Tibial artery (tissue), 4 donors: ENCODE measurements around the gene CHST11.
A peak's percentile ranks its signal among the peaks of the same experiment; 100 is the strongest.

Experiments used
- DNase-seq, 2 donors: peaks; one replicate each; pipeline ENCODE4 v3.0.0-alpha.2; 2019
- H3K27ac ChIP-seq, 2 donors: fragments of 200-600 bp; sonication (generic) in 1 of 2; 1 replicate in 1 of 2; 2 replicates in 1 of 2; pipeline ENCODE4 v1.5.1; 2018 to 2019; ENCODE audit warnings: mild to moderate bottlenecking in 1 of 2
- H3K27me3 ChIP-seq, 2 donors: fragments of 200-600 bp; sonication (generic) in 1 of 2; one replicate each; pipeline versions ENCODE4 v1.5.1 to v1.6.0; 2016 to 2019
- H3K36me3 ChIP-seq, 3 donors: fragments of 200-600 bp; sonication (generic) in 2 of 3; one replicate each; pipeline ENCODE4 v1.5.1; 2016 to 2019; ENCODE audit warnings: mild to moderate bottlenecking in 2 of 3
- H3K4me1 ChIP-seq, 4 donors: fragments of 200-600 bp; sonication (generic) in 2 of 4; 1 replicate in 3 of 4; 2 replicates in 1 of 4; pipeline ENCODE4 v1.5.1; 2016 to 2019
- H3K4me3 ChIP-seq, 2 donors: fragments of 200-600 bp; sonication (generic) in 1 of 2; 1 replicate in 1 of 2; 2 replicates in 1 of 2; pipeline ENCODE4 v1.5.1; 2018 to 2019; ENCODE audit warnings: mild to moderate bottlenecking in 2 of 2
- H3K9me3 ChIP-seq, 3 donors: fragments of 200-600 bp; sonication (generic) in 1 of 3; one replicate each; pipeline ENCODE4 v1.5.1; 2016 to 2019
- intact Hi-C: fragments of 100-400 bp; cut with DNase I; formaldehyde crosslinking; loops from one replicate; pipeline ENCODE4 v1.15.0; 2023; ENCODE audit warnings: low total_unique reads
- TF ChIP-seq, protein P1 (sequence below), 2 experiments: fragments of 200-600 bp in 1 of 2; fragments of 450-650 bp in 1 of 2; IDR thresholded peaks; one replicate each; pipeline ENCODE4 v1.5.1; 2017 to 2019; ENCODE audit warnings: antibody characterized with exemption in 2 of 2, mild to moderate bottlenecking in 1 of 2, moderate library complexity in 1 of 2

Gene CHST11

DNA sequence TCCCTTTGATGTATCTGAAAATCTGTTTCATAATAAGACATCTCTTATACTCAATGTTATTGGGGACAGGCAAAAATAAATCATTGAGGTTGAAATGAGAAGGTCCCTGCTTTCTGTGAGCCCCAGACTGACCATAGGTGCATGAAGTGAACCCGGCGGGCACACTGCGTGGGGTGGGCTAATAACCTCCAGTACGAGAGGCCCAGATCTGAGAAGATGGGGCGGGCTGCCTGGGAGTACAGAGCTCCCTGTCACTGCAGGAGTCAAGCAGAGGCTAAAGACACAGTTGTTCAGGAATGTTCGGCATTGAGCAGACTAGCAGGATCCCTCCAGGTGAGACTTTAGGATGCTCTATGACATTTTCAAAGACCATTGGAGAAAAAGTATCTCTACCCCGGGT is 244.6 kb downstream of the CHST11 start:
- TF ChIP-seq, protein P1, sequence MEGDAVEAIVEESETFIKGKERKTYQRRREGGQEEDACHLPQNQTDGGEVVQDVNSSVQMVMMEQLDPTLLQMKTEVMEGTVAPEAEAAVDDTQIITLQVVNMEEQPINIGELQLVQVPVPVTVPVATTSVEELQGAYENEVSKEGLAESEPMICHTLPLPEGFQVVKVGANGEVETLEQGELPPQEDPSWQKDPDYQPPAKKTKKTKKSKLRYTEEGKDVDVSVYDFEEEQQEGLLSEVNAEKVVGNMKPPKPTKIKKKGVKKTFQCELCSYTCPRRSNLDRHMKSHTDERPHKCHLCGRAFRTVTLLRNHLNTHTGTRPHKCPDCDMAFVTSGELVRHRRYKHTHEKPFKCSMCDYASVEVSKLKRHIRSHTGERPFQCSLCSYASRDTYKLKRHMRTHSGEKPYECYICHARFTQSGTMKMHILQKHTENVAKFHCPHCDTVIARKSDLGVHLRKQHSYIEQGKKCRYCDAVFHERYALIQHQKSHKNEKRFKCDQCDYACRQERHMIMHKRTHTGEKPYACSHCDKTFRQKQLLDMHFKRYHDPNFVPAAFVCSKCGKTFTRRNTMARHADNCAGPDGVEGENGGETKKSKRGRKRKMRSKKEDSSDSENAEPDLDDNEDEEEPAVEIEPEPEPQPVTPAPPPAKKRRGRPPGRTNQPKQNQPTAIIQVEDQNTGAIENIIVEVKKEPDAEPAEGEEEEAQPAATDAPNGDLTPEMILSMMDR (IDR thresholded peaks at IDR 0.05) = no peak
- H3K4me1 ChIP-seq = peaks cover 0 to 9% (median 3%) of the 10 kb centered on the region in 4 donors
- DNase-seq = no peak
- no peaks in the 10 kb centered on the region for H3K27me3 ChIP-seq
- H3K4me3 ChIP-seq = no peak overlapping the region
- no peak overlapping the region for H3K27ac ChIP-seq
- H3K9me3 ChIP-seq = no peaks in the 10 kb centered on the region
- no peaks in the 10 kb centered on the region for H3K36me3 ChIP-seq
- intact Hi-C loops = no loop called here

DNA sequence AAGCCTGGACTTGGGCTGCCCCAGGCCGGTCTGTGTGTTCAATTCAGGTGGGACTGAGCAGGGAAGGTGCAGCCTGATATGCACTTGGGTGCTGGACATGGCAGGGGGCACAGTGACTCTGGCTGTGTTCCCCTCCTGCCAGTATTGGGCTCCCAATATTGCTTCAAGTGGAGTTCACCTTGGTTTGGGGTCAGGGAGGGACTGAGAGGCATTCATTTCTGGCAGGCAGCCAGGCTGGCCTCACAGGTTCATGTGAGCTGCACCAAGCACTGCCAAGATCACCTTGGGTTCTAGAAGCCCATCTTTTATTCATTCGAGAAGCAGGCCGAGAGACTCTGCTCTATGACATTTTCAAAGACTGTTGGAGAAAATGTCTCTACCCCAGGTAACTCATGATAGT is 245.0 kb downstream of the CHST11 start:
- Histone ChIP-seq H3K27me3 (no peaks in the 10 kb centered on the region), H3K4me3 (no peak overlapping the region), H3K9me3 (no peaks in the 10 kb centered on the region), H3K27ac (no peak overlapping the region), H3K36me3 (no peaks in the 10 kb centered on the region), H3K4me1 (peaks cover 0 to 9% (median 3%) of the 10 kb centered on the region in 4 donors)
- TF ChIP-seq, protein P1 (IDR thresholded peaks at IDR 0.05) = no peak
- DNase-seq = no peak
- intact Hi-C loops = no loop called here

DNA sequence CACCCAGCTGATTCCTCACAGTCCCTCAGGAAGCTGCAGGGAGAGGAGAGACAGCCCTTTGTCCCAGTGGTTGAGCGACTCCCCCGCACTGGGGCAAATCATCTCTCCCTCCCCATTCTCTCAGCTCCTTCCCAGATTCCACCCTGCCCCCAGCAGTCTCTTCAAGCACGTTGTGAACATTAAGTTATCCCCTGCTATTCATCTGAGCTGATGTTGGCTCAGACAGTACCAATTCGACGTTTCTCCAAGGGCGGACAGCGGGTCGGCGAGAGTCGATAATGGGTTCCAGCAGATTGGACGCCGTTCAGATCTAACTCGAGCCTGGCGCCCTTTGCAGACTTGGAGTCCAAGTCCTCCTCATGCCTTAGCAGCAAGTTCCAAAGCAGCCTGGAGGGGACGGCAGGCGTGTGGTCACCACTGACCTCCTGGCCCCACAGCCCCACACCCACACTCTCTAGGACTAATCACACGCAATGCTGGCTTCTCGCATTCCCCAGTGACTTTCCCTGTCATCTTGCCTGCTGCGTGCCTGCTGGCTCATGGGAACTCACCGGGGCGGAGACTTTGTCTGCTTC is 245.9 kb downstream of the CHST11 start:
- peak; percentile 69 to 77 for DNase-seq
- Histone ChIP-seq H3K27ac (peak overlapping the region in 1 of 2 donors; percentile 19), H3K4me1 (peaks cover 0 to 14% (median 3%) of the 10 kb centered on the region in 4 donors), H3K27me3 (no peaks in the 10 kb centered on the region), H3K36me3 (no peaks in the 10 kb centered on the region), H3K9me3 (no peaks in the 10 kb centered on the region), H3K4me3 (peak overlapping the region in 1 of 2 donors; percentile 29)
- TF ChIP-seq, protein P1 (IDR thresholded peaks at IDR 0.05) = no peak
- intact Hi-C loops = no loop called here

DNA sequence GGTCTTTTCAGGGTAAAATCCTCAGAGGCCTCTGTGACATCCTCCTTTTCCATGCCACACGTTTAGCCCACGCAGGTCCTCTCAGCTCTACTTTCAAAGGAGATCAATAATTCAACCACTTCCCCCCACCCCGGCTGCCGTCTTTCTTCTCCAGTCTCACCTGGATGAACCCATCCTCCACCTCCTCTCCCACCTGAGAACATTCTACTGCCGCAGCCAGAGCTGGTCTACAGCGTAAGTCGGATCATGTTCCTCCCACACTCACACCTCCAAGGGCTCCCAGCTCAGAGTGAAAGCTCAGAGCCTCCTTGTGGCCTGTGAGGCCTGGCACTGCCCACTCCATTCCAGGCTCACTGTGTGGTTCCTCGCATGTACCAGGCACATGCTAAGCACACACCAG is 246.6 kb downstream of the CHST11 start:
- H3K9me3 ChIP-seq = no peaks in the 10 kb centered on the region
- intact Hi-C loops = no loop called here
- no peak overlapping the region for H3K4me3 ChIP-seq
- no peak for DNase-seq
- H3K36me3 ChIP-seq = no peaks in the 10 kb centered on the region
- no peak overlapping the region for H3K27ac ChIP-seq
- TF ChIP-seq, protein P1 (IDR thresholded peaks at IDR 0.05) = no peak
- H3K4me1 ChIP-seq = peaks cover 0 to 14% (median 3%) of the 10 kb centered on the region in 4 donors
- no peaks in the 10 kb centered on the region for H3K27me3 ChIP-seq

DNA sequence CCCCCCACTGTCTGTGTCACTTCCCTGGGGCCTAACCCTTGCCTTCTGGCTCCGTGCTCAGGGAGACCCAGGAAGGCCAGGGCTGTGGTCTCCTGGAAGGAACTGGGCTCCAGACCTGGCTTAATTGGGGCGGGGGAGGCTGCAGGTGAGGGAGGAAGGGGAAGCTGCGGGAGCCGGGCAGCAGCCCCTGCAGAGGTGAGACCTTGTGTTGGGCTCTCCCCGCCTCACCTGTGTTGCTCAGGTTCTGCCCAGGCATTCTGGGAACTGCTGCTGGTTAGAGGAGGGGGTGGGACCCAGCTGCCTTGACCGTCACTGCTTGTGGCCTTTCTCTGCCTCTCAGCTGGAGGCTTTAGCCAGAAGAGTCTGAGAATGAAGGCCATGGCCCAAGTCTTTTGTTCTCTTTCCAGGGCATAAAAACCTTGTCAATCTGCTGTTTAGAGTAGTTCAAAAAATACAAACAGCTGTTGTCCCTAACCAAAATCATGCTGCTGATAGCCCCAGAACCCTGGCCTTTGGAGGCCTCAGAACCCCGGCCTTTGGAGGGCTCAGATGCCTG is 247.6 kb downstream of the CHST11 start:
- H3K4me3 ChIP-seq = no peak overlapping the region
- H3K27me3 ChIP-seq = no peaks in the 10 kb centered on the region
- no peaks in the 10 kb centered on the region for H3K9me3 ChIP-seq
- TF ChIP-seq, protein P1 (IDR thresholded peaks at IDR 0.05) = no peak
- no peak for DNase-seq
- no peaks in the 10 kb centered on the region for H3K36me3 ChIP-seq
- H3K4me1 ChIP-seq = peaks cover 0 to 14% (median 3%) of the 10 kb centered on the region in 4 donors
- intact Hi-C loops = no loop called here
- no peak overlapping the region for H3K27ac ChIP-seq
